Prostate gland (tissue), 2 donors: ENCODE measurements around the gene DYSF.

Source experiments
- CTCF ChIP-seq, 4 experiments: fragments of 200-600 bp in 2 of 4; fragments of 450-650 bp in 2 of 4; sonication (generic) in 2 of 4; IDR thresholded peaks; 1 replicate in 3 of 4; 2 replicates in 1 of 4; pipeline ENCODE4 v1.5.1; 2016 to 2019; ENCODE audit warnings: antibody characterized with exemption in 4 of 4, mild to moderate bottlenecking in 2 of 4, moderate library complexity in 2 of 4
- POLR2AphosphoS5 ChIP-seq: sonication (generic); formaldehyde crosslinking; IDR thresholded peaks from one replicate; pipeline ENCODE4 v1.6.1; 2017; ENCODE audit warnings: antibody characterized with exemption

- no peak for TF ChIP-seq CTCF (IDR thresholded peaks at IDR 0.05)
- TF ChIP-seq POLR2AphosphoS5 = no peak
Observed at GRCh38 chr2:71643674-71644357, 190.5 kb downstream of the DYSF start.
